Fibroblast of mammary gland (primary cell): ENCODE results near the gene PTPRD.
A peak's percentile ranks its signal among the peaks of the same experiment; 100 is the strongest.

Source experiments
- DNase-seq: peaks from one replicate; pipeline ENCODE4 v3.0.0-alpha.2; 2010; ENCODE audit warnings: low read depth
- H3K4me3 ChIP-seq: 2 replicates; pipeline ENCODE4 v1.5.1; 2011; ENCODE audit warnings: low read depth, mild to moderate bottlenecking, low read length, moderate library complexity; ENCODE audit not compliant: control insufficient read depth
- TF ChIP-seq, protein P1 (sequence below): conservative IDR thresholded peaks from 2 replicates; pipeline ENCODE4 v1.5.1; 2011; ENCODE audit warnings: low read depth, low read length, inconsistent platforms; ENCODE audit not compliant: control insufficient read depth, insufficient read depth

Gene PTPRD

DNA sequence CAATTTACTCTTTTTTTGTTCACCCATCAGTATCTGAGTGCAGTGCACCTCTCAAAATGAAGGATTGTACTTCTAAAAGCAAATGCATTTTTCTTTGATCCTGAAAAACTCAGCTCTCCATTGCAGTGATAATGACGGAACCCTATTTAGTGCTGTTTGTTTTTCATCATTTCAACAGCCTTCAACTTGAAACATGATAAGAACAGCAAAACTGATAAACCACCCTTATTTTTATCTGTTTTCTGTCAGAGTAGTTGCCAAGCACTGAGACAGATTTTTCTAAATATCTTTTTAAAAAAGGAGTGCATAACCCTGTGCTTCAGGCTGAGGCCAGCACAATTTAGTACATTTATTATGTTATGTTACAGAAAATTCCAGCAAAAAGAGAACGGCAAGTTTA, 2263.4 kb downstream of the PTPRD start:
- TF ChIP-seq, protein P1, sequence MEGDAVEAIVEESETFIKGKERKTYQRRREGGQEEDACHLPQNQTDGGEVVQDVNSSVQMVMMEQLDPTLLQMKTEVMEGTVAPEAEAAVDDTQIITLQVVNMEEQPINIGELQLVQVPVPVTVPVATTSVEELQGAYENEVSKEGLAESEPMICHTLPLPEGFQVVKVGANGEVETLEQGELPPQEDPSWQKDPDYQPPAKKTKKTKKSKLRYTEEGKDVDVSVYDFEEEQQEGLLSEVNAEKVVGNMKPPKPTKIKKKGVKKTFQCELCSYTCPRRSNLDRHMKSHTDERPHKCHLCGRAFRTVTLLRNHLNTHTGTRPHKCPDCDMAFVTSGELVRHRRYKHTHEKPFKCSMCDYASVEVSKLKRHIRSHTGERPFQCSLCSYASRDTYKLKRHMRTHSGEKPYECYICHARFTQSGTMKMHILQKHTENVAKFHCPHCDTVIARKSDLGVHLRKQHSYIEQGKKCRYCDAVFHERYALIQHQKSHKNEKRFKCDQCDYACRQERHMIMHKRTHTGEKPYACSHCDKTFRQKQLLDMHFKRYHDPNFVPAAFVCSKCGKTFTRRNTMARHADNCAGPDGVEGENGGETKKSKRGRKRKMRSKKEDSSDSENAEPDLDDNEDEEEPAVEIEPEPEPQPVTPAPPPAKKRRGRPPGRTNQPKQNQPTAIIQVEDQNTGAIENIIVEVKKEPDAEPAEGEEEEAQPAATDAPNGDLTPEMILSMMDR = no peak
- no peak overlapping the region for H3K4me3 ChIP-seq

DNA sequence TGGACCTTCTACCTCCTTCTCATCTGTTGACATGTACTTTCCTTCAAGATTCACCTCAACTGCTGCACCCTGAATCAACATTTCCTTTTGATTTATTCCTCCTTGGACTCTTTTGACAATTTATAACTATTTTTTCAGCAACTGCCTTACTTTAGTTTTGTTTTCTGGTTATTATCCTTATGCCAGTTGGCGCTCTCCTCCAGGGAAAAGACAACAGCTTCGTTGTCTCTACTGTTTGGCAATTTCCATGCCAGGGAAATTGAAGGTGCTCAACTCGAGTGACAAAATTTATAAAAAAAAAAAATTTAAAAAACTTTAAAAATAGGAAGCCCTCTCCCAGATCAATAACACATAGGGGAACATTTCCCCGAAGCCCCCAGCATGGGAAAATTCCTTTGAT, 2264.0 kb downstream of the PTPRD start:
- no peak overlapping the region for H3K4me3 ChIP-seq
- no peak for DNase-seq
- TF ChIP-seq, protein P1 = no peak

More for the DNA sequence above, 2263.4 kb downstream of the PTPRD start:
- DNase-seq = no peak

DNA sequence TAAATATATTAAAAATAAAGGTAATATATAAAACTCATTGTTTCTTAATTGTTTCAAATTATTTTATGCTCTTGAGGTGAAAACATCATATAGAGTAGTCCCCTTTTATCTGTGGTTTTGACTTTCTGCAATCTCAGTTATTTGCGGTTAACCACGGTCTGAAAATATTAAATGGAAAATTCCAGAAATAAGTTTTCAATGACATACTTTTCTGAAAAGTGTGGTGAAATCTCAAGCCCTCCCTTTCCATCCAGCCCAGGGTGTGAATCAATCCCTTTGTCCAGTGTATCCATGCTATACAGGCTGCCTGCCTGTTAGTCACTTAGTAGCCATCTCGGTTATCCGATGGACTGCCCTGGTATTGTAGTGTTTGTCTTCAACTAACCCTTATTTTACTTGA, 2266.5 kb downstream of the PTPRD start:
- TF ChIP-seq, protein P1 = no peak
- no peak overlapping the region for H3K4me3 ChIP-seq
- DNase-seq = peak; percentile 45

DNA sequence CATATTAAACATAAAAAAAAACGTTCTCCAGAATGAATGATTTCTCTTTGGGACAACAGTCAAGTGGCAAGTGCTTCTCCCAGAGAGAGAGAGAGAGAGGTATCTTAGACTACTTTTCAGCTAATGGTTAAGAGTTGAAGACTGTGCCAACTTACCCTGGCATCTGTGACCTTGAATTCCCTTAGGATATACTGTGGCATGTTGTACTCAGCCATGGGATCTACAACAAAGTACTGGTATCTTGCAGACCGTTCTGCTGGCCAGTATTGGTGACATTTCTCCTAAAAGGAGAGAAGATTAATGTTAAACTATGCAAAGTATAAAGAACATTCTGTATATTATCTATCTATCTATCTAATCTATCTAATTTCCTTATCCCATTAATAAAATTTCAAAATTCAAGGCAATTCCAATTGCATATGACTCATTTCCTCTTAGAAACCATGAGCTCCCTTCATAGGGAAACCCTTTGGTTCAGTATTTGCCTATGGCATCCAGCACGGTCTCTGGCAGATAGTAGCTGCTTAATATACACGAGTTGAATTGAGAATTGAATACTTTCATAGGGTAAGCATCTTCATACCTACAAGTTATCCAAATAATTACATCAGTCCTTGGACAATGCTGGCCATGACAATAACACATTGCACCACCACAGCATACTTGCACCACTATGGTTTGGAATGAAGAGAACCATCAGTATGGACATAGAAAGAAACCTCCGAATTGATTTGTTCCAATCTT, 2273.9 kb downstream of the PTPRD start:
- TF ChIP-seq, protein P1 = no peak
- DNase-seq = peak; percentile 45
- H3K4me3 ChIP-seq = no peak overlapping the region

DNA sequence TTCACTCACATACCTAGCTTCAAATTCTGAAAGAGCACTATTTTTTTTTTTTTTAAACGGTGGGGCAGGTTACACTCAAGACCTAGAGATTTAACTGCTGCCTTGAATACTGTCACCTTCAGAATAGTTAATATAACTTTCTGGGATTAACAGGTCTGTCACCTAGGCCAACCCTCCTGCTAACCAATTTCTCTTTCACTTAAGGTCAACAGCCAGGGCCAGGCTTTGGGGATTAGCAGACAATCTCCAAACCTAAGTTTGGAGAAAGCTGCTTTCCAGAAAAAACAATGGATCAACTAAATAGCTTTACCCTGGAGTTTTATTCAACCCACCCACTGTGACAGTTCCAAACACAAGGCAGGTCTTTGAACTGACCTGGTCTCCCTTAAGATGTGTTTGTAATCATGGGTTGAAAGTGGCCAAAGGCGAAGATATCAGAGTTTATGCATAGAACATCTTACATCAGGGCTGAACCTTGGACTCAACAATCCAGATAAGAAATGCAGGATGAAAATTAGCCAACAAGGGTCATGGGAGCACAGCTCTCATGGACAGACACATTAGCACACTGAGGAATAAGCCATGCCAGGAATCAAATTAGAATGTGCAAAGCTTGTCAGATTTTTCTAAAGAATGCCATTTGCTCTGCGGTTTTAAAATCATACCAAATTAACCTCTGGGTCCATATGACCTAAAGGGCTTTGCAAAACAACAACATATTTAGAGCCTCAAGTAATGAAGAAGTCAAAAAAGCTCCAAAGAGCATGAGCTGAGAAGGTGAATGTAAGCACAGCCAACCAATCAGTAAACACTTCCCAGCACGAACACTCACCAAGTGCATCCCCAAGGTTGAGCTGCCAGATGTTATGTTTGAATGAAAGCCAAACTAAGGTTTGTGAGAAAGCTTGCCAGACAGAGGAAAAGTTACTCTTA, 2274.7 kb downstream of the PTPRD start:
- TF ChIP-seq, protein P1 = no peak
- DNase-seq = peak; percentile 87

DNA sequence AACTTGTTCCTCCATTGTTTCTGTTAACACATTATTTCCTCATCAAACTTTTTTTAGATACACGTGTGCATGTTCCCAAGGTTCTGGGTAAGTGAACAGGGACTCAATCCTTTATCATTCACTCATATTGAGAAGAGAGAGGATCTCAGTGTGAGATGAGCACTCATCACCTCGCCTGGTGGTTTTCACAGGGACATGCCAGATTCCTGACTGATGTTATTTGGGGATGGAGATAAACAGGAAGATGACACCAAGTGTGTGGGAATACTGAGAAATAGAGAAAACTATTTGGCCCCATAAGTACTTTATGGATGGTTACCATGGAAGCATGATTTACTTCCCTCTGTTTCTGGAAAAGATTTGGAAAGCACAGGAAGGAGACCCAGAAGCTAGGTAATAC, 2279.9 kb downstream of the PTPRD start:
- TF ChIP-seq, protein P1 = no peak
- no peak overlapping the region for H3K4me3 ChIP-seq
- DNase-seq = peak; percentile 23

More for the DNA sequence above, 2274.7 kb downstream of the PTPRD start:
- H3K4me3 ChIP-seq = no peak overlapping the region
